HCT116 (cell line): ENCODE results near the gene DENND1A. TPM values are rescaled to one million over a fixed set of nuclear protein-coding genes. Genes with fewer than 3 reads are reported as not detected.

Experiments
- ATAC-seq: fragments of 200-7000 bp; cut with Tn5 transposase; 2 replicates; pipeline ENCODE4 v1.9.1; 2020; ENCODE audit warnings: mild to moderate bottlenecking, moderate library complexity
- BruUV-seq: library from RNA; stranded (reverse); fragments of 400-500 nt; replicated peaks from 2 replicates; lab custom pipeline; 2021; lab: Mats Ljungman, UMichigan
- CTCF ChIA-PET: fragments of 300-600 bp; sonication (Branson Sonifier 250); formaldehyde crosslinking; loops from one replicate; lab custom pipeline; 2021; ENCODE audit warnings: antibody characterized with exemption; lab: Charles Lee
- POLR2A ChIA-PET: fragments of 300-600, 350-600 bp; sonication (Branson Sonifier 250); formaldehyde crosslinking; loops from one replicate; lab custom pipeline; 2021; ENCODE audit warnings: antibody characterized with exemption; lab: Charles Lee
- RAD21 ChIA-PET, 2 experiments: fragments of 300-600 bp; sonication (Branson Sonifier 250); formaldehyde crosslinking; loops; one replicate each; lab custom pipeline; 2023; ENCODE audit warnings: low total read pairs in 2 of 2; ENCODE audit not compliant: uncharacterized antibody in 2 of 2, unreplicated experiment in 2 of 2, low non-redundant PET in 1 of 2; lab: Charles Lee
- DNase-seq: peaks from one replicate; pipeline ENCODE4 v3.0.0-alpha.2; 2010; ENCODE audit warnings: low read depth, low spot score
- H2AFZ ChIP-seq: fragments of 200-600 bp; shearing (Covaris generic), sonication (generic); 2 replicates; pipeline ENCODE4 v1.6.1; 2017; ENCODE audit warnings: low read depth, mixed run types, mixed read lengths, antibody characterized with exemption, low read length; ENCODE audit not compliant: poor library complexity, severe bottlenecking
- H3K27ac ChIP-seq: 2 replicates; pipeline ENCODE4 v1.5.1; 2012; ENCODE audit warnings: low read depth, low read length
- H3K27me3 ChIP-seq: fragments of 200-600 bp; sonication (generic); 2 replicates; pipeline ENCODE4 v1.6.1; 2016; ENCODE audit warnings: mixed run types, low read length, mixed read lengths; ENCODE audit not compliant: insufficient read depth
- H3K36me3 ChIP-seq, 2 experiments: fragments of 200-500 bp in 1 of 2; fragments of 200-600 bp in 1 of 2; sonication (Bioruptor generic) in 1 of 2; sonication (generic) in 1 of 2; 2 replicates each; pipeline versions ENCODE4 v1.5.1 to v1.6.1; 2014 to 2016; ENCODE audit warnings: low read length in 2 of 2, inconsistent platforms in 1 of 2, mixed read lengths in 1 of 2, mixed run types in 1 of 2; ENCODE audit not compliant: insufficient read depth in 2 of 2, control insufficient read depth in 1 of 2
- H3K4me1 ChIP-seq, 2 experiments: fragments of 200-600 bp in 1 of 2; sonication (generic) in 1 of 2; 2 replicates each; pipeline versions ENCODE4 v1.5.1 to v1.6.1; 2012 to 2017; ENCODE audit warnings: low read length in 2 of 2, inconsistent platforms in 1 of 2, mild to moderate bottlenecking in 1 of 2, mixed read lengths in 1 of 2, mixed run types in 1 of 2, moderate library complexity in 1 of 2; ENCODE audit not compliant: insufficient read depth in 2 of 2, control insufficient read depth in 1 of 2
- H3K4me2 ChIP-seq: fragments of 200-600 bp; sonication (generic); 2 replicates; pipeline ENCODE4 v1.6.1; 2017; ENCODE audit warnings: mixed run types, low read length, mixed read lengths
- H3K4me3 ChIP-seq, 2 experiments: fragments of 200-600 bp in 1 of 2; sonication (generic) in 1 of 2; replicated peaks in 1 of 2; 2 replicates each; pipeline ENCODE4 v1.5.1; 2011 to 2016; ENCODE audit warnings: low read length in 2 of 2, control low read depth in 1 of 2, low read depth in 1 of 2, mild to moderate bottlenecking in 1 of 2, mixed read lengths in 1 of 2, mixed run types in 1 of 2
- H3K79me2 ChIP-seq: fragments of 200-600 bp; sonication (generic); 2 replicates; pipeline ENCODE4 v1.6.1; 2017; ENCODE audit warnings: mild to moderate bottlenecking, mixed run types, low read length, moderate library complexity, mixed read lengths; ENCODE audit not compliant: insufficient read depth
- H3K9ac ChIP-seq: fragments of 200-600 bp; sonication (generic); 2 replicates; pipeline ENCODE4 v1.6.1; 2016; ENCODE audit warnings: low read length, mixed read lengths
- H3K9me2 ChIP-seq: fragments of 200-600 bp; sonication (generic), shearing (Covaris generic); 2 replicates; pipeline ENCODE4 v1.6.1; 2017; ENCODE audit warnings: mixed run types, mild to moderate bottlenecking, moderate library complexity; ENCODE audit not compliant: insufficient read depth
- H3K9me3 ChIP-seq, 2 experiments: fragments of 200-500 bp in 1 of 2; fragments of 200-600 bp in 1 of 2; sonication (Bioruptor generic) in 1 of 2; sonication (generic) in 1 of 2; 2 replicates each; pipeline ENCODE4 v1.6.1; 2014 to 2017; ENCODE audit warnings: low read length in 2 of 2, mixed read lengths in 2 of 2, inconsistent platforms in 1 of 2, low read depth in 1 of 2, mild to moderate bottlenecking in 1 of 2, mixed run types in 1 of 2, moderate library complexity in 1 of 2; ENCODE audit not compliant: control insufficient read depth in 1 of 2, insufficient read depth in 1 of 2
- H4K20me1 ChIP-seq: fragments of 200-600 bp; sonication (generic), shearing (Covaris generic); 2 replicates; pipeline ENCODE4 v1.6.1; 2017; ENCODE audit warnings: mixed run types, mild to moderate bottlenecking, moderate library complexity; ENCODE audit not compliant: insufficient read depth
- CBX3 ChIP-seq: IDR thresholded peaks from 2 replicates; pipeline ENCODE4 v1.6.1; 2012; ENCODE audit warnings: low read depth
- CEBPB ChIP-seq: IDR thresholded peaks from 2 replicates; pipeline ENCODE4 v1.6.1; 2012; ENCODE audit warnings: low read depth
- EZH2 ChIP-seq: fragments of 200-600 bp; sonication (generic); IDR thresholded peaks from 2 replicates; pipeline ENCODE4 v1.6.1; 2017; ENCODE audit warnings: antibody characterized with exemption, mixed run types
- FOSL1 ChIP-seq: IDR thresholded peaks from 2 replicates; pipeline ENCODE4 v1.6.1; 2012; ENCODE audit warnings: low read depth
- JUND ChIP-seq: IDR thresholded peaks from 2 replicates; pipeline ENCODE4 v1.6.1; 2012
- POLR2AphosphoS5 ChIP-seq: IDR thresholded peaks from 2 replicates; pipeline ENCODE4 v1.6.1; 2011; ENCODE audit warnings: mild to moderate bottlenecking, low read depth, low read length, moderate library complexity
- RAD21 ChIP-seq: IDR thresholded peaks from 2 replicates; pipeline ENCODE4 v1.6.1; 2012; ENCODE audit warnings: low read depth, mild to moderate bottlenecking
- SP1 ChIP-seq: IDR thresholded peaks from 2 replicates; pipeline ENCODE4 v1.6.1; 2012; ENCODE audit warnings: low read depth
- ZNF274 ChIP-seq: fragments of 200-500 bp; sonication (Bioruptor generic); IDR thresholded peaks from 2 replicates; pipeline ENCODE4 v1.6.1; 2014; ENCODE audit warnings: mild to moderate bottlenecking, low read depth, low read length, inconsistent platforms
- intact Hi-C: fragments of 100-400 bp; cut with micrococcal nuclease; formaldehyde crosslinking; loops from 2 replicates; pipeline ENCODE4 v1.10.0; 2022
- total RNA-seq: library from RNA; stranded (reverse); gene quantifications from one replicate; pipeline ENCODE4 v1.2.1, GENCODE V29; 2021; ENCODE audit not compliant: unreplicated experiment
- TF ChIP-seq, protein P1 (sequence below): IDR thresholded peaks from 2 replicates; pipeline ENCODE4 v1.6.1; 2012
- TF ChIP-seq, protein P2 (sequence below), 3 experiments: fragments of 200-600 bp in 1 of 3; sonication (generic) in 1 of 3; IDR thresholded peaks in 2 of 3; conservative IDR thresholded peaks in 1 of 3; 2 replicates each; pipeline ENCODE4 v1.5.1; 2012 to 2017; ENCODE audit warnings: low read depth in 2 of 3, low read length in 2 of 3, antibody characterized with exemption in 1 of 3, borderline replicate concordance in 1 of 3, control low read depth in 1 of 3, mild to moderate bottlenecking in 1 of 3, mixed read lengths in 1 of 3, mixed run types in 1 of 3, moderate library complexity in 1 of 3; ENCODE audit not compliant: insufficient read depth in 1 of 3
- TF ChIP-seq, protein P3 (sequence below): IDR thresholded peaks from 2 replicates; pipeline ENCODE4 v1.6.1; 2012
- TF ChIP-seq, protein P4 (sequence below): IDR thresholded peaks from 2 replicates; pipeline ENCODE4 v1.6.1; 2012; ENCODE audit warnings: low read depth
- TF ChIP-seq, protein P5 (sequence below): IDR thresholded peaks from 2 replicates; pipeline ENCODE4 v1.6.1; 2011; ENCODE audit warnings: mild to moderate bottlenecking, low read length, moderate library complexity; ENCODE audit not compliant: insufficient replicate concordance; ENCODE audit errors: extremely low read depth

Gene DENND1A
- total RNA-seq, 1 experiment from 2014 or later, result 33.0 TPM

DNA sequence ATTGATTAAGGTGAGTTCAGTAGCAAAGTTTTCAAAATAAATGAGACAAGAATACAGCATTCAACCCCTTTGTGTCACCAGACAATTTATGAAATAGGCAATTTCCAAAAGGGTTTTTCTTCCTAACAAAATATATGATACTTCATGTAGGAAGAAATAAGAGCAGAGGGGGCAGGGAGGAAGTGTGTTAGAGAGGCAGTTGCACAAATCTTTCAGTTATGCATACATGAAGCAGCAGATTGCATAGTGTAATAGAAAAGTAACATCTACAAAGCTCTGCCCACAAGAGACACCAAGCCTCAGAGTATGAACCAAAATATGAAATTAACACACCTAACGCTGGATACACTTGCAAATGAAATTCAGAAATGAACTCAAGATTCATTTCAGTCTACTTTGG lies 157.0 kb downstream of the DENND1A start:
- BruUV-seq, result no TSS peak
- H3K27ac ChIP-seq, result no peak overlapping the region
- no peak overlapping the region for H3K4me3 ChIP-seq
- ChIA-PET RAD21 (no interaction called here), POLR2A (no interaction called here), CTCF (no interaction called here)
- H4K20me1 ChIP-seq, result no peaks in the 10 kb centered on the region
- no peaks in the 10 kb centered on the region for H3K27me3 ChIP-seq
- H3K9me2 ChIP-seq, result no peaks in the 10 kb centered on the region
- H3K9me3 ChIP-seq, result no peaks in the 10 kb centered on the region
- no peaks in the 10 kb centered on the region for H3K4me1 ChIP-seq
- intact Hi-C loops, result no loop called here
- H3K9ac ChIP-seq, result no peak overlapping the region
- ATAC-seq (no peak), DNase-seq (no peak)
- no peaks in the 10 kb centered on the region for H3K79me2 ChIP-seq
- no peak overlapping the region for H3K4me2 ChIP-seq
- no peaks in the 10 kb centered on the region for H3K36me3 ChIP-seq
- TF ChIP-seq, protein P1, sequence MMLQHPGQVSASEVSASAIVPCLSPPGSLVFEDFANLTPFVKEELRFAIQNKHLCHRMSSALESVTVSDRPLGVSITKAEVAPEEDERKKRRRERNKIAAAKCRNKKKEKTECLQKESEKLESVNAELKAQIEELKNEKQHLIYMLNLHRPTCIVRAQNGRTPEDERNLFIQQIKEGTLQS, result no peak
- TF ChIP-seq, protein P2, sequence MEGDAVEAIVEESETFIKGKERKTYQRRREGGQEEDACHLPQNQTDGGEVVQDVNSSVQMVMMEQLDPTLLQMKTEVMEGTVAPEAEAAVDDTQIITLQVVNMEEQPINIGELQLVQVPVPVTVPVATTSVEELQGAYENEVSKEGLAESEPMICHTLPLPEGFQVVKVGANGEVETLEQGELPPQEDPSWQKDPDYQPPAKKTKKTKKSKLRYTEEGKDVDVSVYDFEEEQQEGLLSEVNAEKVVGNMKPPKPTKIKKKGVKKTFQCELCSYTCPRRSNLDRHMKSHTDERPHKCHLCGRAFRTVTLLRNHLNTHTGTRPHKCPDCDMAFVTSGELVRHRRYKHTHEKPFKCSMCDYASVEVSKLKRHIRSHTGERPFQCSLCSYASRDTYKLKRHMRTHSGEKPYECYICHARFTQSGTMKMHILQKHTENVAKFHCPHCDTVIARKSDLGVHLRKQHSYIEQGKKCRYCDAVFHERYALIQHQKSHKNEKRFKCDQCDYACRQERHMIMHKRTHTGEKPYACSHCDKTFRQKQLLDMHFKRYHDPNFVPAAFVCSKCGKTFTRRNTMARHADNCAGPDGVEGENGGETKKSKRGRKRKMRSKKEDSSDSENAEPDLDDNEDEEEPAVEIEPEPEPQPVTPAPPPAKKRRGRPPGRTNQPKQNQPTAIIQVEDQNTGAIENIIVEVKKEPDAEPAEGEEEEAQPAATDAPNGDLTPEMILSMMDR (IDR thresholded peaks at IDR 0.05 in 2 of 3, conservative IDR thresholded peaks at IDR 0.05 in 1 of 3; ENCODE audit: borderline replicate concordance in 1 of 3, insufficient read depth in 1 of 3, low read depth in 2 of 3, low read length in 2 of 3), result no peak
- TF ChIP-seq, protein P3, sequence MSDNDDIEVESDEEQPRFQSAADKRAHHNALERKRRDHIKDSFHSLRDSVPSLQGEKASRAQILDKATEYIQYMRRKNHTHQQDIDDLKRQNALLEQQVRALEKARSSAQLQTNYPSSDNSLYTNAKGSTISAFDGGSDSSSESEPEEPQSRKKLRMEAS, result no peak
- TF ChIP-seq ZNF274 (no peak), POLR2AphosphoS5 (no peak), RAD21 (no peak), CEBPB (no peak), EZH2 (no peak), JUND (no peak), SP1 (no peak), FOSL1 (no peak), CBX3 (no peak)
- TF ChIP-seq, protein P4, sequence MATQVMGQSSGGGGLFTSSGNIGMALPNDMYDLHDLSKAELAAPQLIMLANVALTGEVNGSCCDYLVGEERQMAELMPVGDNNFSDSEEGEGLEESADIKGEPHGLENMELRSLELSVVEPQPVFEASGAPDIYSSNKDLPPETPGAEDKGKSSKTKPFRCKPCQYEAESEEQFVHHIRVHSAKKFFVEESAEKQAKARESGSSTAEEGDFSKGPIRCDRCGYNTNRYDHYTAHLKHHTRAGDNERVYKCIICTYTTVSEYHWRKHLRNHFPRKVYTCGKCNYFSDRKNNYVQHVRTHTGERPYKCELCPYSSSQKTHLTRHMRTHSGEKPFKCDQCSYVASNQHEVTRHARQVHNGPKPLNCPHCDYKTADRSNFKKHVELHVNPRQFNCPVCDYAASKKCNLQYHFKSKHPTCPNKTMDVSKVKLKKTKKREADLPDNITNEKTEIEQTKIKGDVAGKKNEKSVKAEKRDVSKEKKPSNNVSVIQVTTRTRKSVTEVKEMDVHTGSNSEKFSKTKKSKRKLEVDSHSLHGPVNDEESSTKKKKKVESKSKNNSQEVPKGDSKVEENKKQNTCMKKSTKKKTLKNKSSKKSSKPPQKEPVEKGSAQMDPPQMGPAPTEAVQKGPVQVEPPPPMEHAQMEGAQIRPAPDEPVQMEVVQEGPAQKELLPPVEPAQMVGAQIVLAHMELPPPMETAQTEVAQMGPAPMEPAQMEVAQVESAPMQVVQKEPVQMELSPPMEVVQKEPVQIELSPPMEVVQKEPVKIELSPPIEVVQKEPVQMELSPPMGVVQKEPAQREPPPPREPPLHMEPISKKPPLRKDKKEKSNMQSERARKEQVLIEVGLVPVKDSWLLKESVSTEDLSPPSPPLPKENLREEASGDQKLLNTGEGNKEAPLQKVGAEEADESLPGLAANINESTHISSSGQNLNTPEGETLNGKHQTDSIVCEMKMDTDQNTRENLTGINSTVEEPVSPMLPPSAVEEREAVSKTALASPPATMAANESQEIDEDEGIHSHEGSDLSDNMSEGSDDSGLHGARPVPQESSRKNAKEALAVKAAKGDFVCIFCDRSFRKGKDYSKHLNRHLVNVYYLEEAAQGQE, result no peak
- TF ChIP-seq, protein P5, sequence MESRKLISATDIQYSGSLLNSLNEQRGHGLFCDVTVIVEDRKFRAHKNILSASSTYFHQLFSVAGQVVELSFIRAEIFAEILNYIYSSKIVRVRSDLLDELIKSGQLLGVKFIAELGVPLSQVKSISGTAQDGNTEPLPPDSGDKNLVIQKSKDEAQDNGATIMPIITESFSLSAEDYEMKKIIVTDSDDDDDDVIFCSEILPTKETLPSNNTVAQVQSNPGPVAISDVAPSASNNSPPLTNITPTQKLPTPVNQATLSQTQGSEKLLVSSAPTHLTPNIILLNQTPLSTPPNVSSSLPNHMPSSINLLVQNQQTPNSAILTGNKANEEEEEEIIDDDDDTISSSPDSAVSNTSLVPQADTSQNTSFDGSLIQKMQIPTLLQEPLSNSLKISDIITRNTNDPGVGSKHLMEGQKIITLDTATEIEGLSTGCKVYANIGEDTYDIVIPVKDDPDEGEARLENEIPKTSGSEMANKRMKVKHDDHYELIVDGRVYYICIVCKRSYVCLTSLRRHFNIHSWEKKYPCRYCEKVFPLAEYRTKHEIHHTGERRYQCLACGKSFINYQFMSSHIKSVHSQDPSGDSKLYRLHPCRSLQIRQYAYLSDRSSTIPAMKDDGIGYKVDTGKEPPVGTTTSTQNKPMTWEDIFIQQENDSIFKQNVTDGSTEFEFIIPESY, result no peak
- no peak overlapping the region for H2AFZ ChIP-seq
